Spleen (tissue), 11 donors: ENCODE results near the gene AQP12A. TPM values are rescaled to one million over a fixed set of nuclear protein-coding genes. Genes with fewer than 3 reads are reported as not detected.

Source experiments
- DNase-seq: peaks from one replicate; pipeline ENCODE4 v3.0.0-alpha.2; 2020
- H3K27ac ChIP-seq, 8 donors: fragments of 200-600 bp; sonication (generic) in 7 of 8; 1 replicate in 4 of 8; 2 replicates in 4 of 8; pipeline versions ENCODE4 v1.5.0 to v1.8.0; 2016 to 2021; ENCODE audit warnings: inconsistent platforms in 4 of 8, mild to moderate bottlenecking in 4 of 8, moderate library complexity in 1 of 8
- H3K27me3 ChIP-seq, 7 donors: fragments of 200-600 bp; sonication (generic) in 6 of 7; replicated peaks in 1 of 7; 1 replicate in 4 of 7; 2 replicates in 3 of 7; pipeline versions ENCODE4 v1.5.0 to v1.8.0; 2016 to 2021; ENCODE audit warnings: inconsistent platforms in 3 of 7, mild to moderate bottlenecking in 1 of 7
- H3K36me3 ChIP-seq, 6 donors: fragments of 200-600 bp; sonication (generic) in 5 of 6; 1 replicate in 4 of 6; 2 replicates in 2 of 6; pipeline versions ENCODE4 v1.5.0 to v1.8.0; 2016 to 2021; ENCODE audit warnings: inconsistent platforms in 2 of 6
- H3K4me1 ChIP-seq, 6 donors: fragments of 200-600 bp; sonication (generic) in 5 of 6; 1 replicate in 3 of 6; 2 replicates in 3 of 6; pipeline versions ENCODE4 v1.5.0 to v1.8.0; 2016 to 2021; ENCODE audit warnings: inconsistent platforms in 3 of 6
- H3K4me3 ChIP-seq, 8 donors: fragments of 200-600 bp; sonication (generic) in 7 of 8; 1 replicate in 4 of 8; 2 replicates in 4 of 8; pipeline versions ENCODE4 v1.5.0 to v1.8.0; 2016 to 2021; ENCODE audit warnings: inconsistent platforms in 4 of 8, mild to moderate bottlenecking in 4 of 8, moderate library complexity in 2 of 8
- H3K9me3 ChIP-seq, 8 donors: fragments of 200-600 bp; sonication (generic) in 7 of 8; 1 replicate in 4 of 8; 2 replicates in 4 of 8; pipeline versions ENCODE4 v1.5.0 to v1.8.0; 2016 to 2021; ENCODE audit warnings: inconsistent platforms in 4 of 8
- POLR2A ChIP-seq, 3 donors: fragments of 450-650 bp; IDR thresholded peaks; one replicate each; pipeline ENCODE4 v1.5.1; 2017; ENCODE audit warnings: antibody characterized with exemption in 3 of 3, mild to moderate bottlenecking in 1 of 3
- POLR2AphosphoS5 ChIP-seq, 3 donors: sonication (generic); formaldehyde crosslinking; IDR thresholded peaks; one replicate each; pipeline ENCODE4 v1.5.1; 2017; ENCODE audit warnings: antibody characterized with exemption in 3 of 3
- WGBS, 5 donors: extraction: QIAGEN DNeasy Blood & Tissue Kit in 3 of 5; methylation state at CpG; one replicate each; pipeline versions ENCODE4 v1.1.5 to v1.1.7; 2013 to 2018; 5-methylcytosine and 5-hydroxymethylcytosine counted together
- intact Hi-C: fragments of 100-400 bp; cut with DNase I; formaldehyde crosslinking; loops from one replicate; pipeline ENCODE4 v1.15.0; 2023; ENCODE audit warnings: low total_unique reads
- polyA plus RNA-seq, 3 donors: library from polyadenylated mRNA; stranded (reverse); fragments of 200-250 nt; gene quantifications; one replicate each; pipeline ENCODE4 v1.2.1, GENCODE V29; 2013
- total RNA-seq, 7 donors: library from RNA; depleted of rRNA in 3 of 7; stranded (reverse); fragments of >200 nt in 3 of 7; fragmentation: NEBNext Ultra II Directional in 4 of 7; extraction: Animal tissue kit (Norgen Biotek cat#: 25700) in 4 of 7; gene quantifications; one replicate each; pipeline versions ENCODE4 v1.1.0 to v1.2.1, GENCODE V29; 2016 to 2021
- TF ChIP-seq, protein P1 (sequence below), 11 experiments: fragments of 200-600 bp in 7 of 11; fragments of 450-650 bp in 4 of 11; sonication (generic) in 4 of 11; IDR thresholded peaks in 8 of 11; conservative IDR thresholded peaks in 3 of 11; 1 replicate in 7 of 11; 2 replicates in 4 of 11; pipeline versions ENCODE4 v1.4.0 to v1.8.0; 2016 to 2021; ENCODE audit warnings: antibody characterized with exemption in 11 of 11, inconsistent platforms in 4 of 11, mild to moderate bottlenecking in 1 of 11
- donor health status: healthy with polysubstance abuse.
- donor health status: DM: no; HTN: no; CAD: no; lungs with moderate emphysema.
- donor health status: DM: no; HTN: no; CAD: no.
- donor health status: Bipolar disorder and iron deficiency.
- donor health status: healthy.
- donor health status: DM: no; HTN: no; CAD: no.
- donor health status: DM: yes; HTN: yes; CAD: no.

The AQP12A gene
- total and polyA plus RNA-seq, 10 donors = 1.6 to 1.8 TPM; not detected in 8

DNA sequence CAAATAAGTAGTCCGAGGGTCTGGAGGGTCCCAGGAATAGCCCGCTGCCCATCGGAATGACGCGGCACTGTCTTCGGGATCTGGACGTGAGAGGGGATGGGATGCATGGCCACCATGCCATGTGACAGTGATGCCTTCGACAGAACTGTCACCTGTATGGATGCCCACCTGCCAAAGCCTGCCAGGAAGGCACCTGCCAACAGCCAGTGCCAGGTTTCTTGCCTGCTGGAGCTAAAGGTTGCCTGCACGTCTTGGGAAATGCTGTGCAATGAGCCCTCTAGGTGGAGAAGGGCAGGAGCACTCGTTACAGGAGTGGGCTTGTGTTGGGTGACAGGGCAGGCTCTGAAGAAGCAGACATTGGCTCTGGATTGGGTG, 45.9 kb upstream of the AQP12A start:
- Histone ChIP-seq H3K4me1 (no peaks in the 10 kb centered on the region), H3K27me3 (peaks cover 0 to 79% (median 30%) of the 10 kb centered on the region in 7 donors), H3K27ac (peak overlapping the region in 1 of 8 donors; percentile 8), H3K9me3 (no peaks in the 10 kb centered on the region), H3K36me3 (no peaks in the 10 kb centered on the region), H3K4me3 (peak overlapping the region in 1 of 8 donors; percentile 32)
- DNase-seq = no peak
- TF ChIP-seq POLR2A (IDR thresholded peaks at IDR 0.05) (no peak), POLR2AphosphoS5 (IDR thresholded peaks at IDR 0.05) (no peak)
- TF ChIP-seq, protein P1, sequence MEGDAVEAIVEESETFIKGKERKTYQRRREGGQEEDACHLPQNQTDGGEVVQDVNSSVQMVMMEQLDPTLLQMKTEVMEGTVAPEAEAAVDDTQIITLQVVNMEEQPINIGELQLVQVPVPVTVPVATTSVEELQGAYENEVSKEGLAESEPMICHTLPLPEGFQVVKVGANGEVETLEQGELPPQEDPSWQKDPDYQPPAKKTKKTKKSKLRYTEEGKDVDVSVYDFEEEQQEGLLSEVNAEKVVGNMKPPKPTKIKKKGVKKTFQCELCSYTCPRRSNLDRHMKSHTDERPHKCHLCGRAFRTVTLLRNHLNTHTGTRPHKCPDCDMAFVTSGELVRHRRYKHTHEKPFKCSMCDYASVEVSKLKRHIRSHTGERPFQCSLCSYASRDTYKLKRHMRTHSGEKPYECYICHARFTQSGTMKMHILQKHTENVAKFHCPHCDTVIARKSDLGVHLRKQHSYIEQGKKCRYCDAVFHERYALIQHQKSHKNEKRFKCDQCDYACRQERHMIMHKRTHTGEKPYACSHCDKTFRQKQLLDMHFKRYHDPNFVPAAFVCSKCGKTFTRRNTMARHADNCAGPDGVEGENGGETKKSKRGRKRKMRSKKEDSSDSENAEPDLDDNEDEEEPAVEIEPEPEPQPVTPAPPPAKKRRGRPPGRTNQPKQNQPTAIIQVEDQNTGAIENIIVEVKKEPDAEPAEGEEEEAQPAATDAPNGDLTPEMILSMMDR (IDR thresholded peaks at IDR 0.05 in 8 of 11, conservative IDR thresholded peaks at IDR 0.05 in 3 of 11) = no peak
- WGBS, 5 donors = 82 to 92% (median 89%) methylated on average over 9 to 10 of the region's 10 CpGs
- intact Hi-C loops = no loop called here

DNA sequence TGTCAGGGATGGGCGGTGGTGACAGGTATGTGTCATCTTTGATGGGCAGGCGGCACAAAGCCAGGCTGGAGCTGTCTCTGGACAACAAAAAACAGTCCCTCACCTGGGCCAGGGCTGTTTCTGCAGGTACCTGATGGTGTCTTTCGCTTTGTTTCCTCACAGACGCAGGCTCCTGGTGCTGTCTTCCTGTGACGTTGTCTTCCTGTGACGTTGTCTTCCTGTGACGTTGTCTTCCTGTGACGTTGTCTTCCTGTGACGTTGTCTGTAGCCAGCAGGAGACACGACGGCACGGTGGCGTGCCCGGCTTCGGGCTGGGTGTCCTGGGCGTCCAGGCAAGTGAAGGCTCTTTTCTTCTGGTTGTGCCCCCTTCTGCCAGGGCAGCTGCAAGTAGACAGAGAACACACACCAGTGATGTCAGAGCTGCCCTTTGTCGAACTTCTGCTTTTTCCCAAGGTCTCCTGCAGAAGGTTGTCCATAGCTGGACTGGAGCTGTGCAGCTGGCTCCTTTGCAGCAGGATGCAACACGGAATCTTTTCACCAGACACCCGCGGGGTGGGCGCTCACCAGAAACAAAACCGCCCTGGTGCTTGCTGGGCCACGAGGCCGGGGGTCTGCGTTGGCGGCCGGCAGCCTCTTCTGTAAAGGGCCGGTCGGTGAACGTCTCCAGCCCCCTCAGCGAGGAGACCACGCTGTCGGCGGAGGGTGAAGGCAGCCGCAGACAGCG, 45.3 kb upstream of the AQP12A start:
- TF ChIP-seq POLR2A (IDR thresholded peaks at IDR 0.05) (no peak), POLR2AphosphoS5 (IDR thresholded peaks at IDR 0.05) (peak in 1 of 3 donors; percentile 36)
- 70 to 82% (median 72%) methylated on average over 27 to 36 of the region's 36 CpGs for WGBS, 5 donors
- peaks cover 0 to 1% (median 0%) of the 10 kb centered on the region in 8 donors for H3K9me3 ChIP-seq
- H3K4me3 ChIP-seq = peak overlapping the region in 1 of 8 donors; percentile 32
- intact Hi-C loops = no loop called here
- peak overlapping the region in 1 of 8 donors; percentile 8 for H3K27ac ChIP-seq
- DNase-seq = no peak
- H3K4me1 ChIP-seq = no peaks in the 10 kb centered on the region
- H3K27me3 ChIP-seq = peaks cover 0 to 84% (median 30%) of the 10 kb centered on the region in 7 donors
- no peaks in the 10 kb centered on the region for H3K36me3 ChIP-seq

DNA sequence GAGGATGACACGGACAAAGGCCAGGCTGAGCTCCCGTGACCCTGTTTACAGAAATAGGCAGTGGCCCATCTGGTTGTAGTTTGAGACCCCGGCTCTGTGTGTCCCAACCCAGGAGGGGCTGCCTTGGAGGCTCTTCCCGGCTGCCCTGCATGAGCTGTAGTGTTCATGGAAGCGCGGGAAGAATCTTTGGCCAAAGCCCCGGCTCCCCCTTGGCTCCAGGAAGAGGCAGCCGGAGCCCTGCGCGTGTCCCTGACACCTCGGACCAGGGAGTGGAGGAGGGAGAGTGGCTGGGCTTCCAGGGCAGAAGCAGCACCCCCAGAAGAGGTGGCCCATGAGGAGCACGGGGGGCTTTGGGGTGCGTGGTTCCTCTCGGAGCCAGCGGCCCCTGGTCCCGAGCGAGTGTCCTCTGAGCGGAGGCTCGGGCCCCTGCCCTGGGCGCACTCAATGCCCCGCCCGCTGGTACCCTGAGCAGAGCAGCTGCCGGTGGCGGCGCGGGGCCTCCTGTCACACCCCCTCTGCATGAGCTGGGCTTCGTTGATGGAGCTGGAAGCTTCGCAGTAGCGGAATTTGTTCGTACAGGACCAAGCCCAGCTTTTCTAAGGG, 44.7 kb upstream of the AQP12A start:
- DNase-seq = no peak
- H3K9me3 ChIP-seq = peaks cover 0 to 3% (median 0%) of the 10 kb centered on the region in 8 donors
- WGBS, 5 donors = 76 to 84% (median 81%) methylated on average over 15 to 30 of the region's 30 CpGs
- no peak overlapping the region for H3K4me3 ChIP-seq
- intact Hi-C loops = no loop called here
- H3K27ac ChIP-seq = no peak overlapping the region
- H3K4me1 ChIP-seq = no peaks in the 10 kb centered on the region
- no peak for TF ChIP-seq POLR2A (IDR thresholded peaks at IDR 0.05)
- TF ChIP-seq POLR2AphosphoS5 (IDR thresholded peaks at IDR 0.05) = no peak
- TF ChIP-seq, protein P1 (IDR thresholded peaks at IDR 0.05 in 8 of 11, conservative IDR thresholded peaks at IDR 0.05 in 3 of 11) = no peak
- peaks cover 0 to 91% (median 30%) of the 10 kb centered on the region in 7 donors for H3K27me3 ChIP-seq
- no peaks in the 10 kb centered on the region for H3K36me3 ChIP-seq

DNA sequence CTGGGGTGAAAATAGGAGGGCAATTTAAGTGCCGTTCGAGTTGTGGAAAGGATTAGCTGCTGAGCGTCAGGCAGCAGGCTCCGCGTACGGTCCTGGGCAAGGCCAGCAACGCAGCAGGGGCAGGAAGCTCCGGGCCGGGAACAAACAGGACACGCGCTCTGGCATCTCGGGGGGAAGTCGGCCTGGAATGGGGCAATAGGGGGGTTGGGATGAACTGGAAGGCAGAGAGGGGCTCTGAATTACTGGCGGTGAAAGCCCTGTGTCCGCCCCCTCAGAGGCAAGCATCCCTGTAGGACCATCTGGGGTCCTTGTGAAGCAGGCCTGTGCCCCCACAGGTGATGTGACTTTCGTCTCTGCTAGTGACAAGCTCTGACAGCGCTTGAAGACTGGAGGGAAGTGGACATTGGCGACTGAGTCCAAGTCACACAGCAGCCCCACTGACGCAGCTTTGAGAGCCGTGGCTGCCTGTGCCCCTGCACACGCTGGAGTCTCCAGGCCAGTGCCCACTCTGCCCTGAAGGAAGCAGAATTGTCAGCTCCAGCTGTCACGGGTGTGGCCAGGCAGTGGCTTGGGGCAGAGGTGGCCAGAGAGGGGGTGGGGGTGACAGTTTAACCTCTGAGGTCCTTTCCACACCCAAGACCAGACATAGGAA, 44.0 kb upstream of the AQP12A start:
- Histone ChIP-seq H3K27ac (no peak overlapping the region), H3K9me3 (peaks cover 0 to 3% (median 0%) of the 10 kb centered on the region in 8 donors), H3K4me1 (no peaks in the 10 kb centered on the region), H3K4me3 (no peak overlapping the region), H3K36me3 (no peaks in the 10 kb centered on the region), H3K27me3 (peaks cover 0 to 88% (median 30%) of the 10 kb centered on the region in 7 donors)
- 54 to 87% (median 71%) methylated on average over 21 to 22 of the region's 22 CpGs for WGBS, 5 donors
- DNase-seq = no peak
- intact Hi-C loops = no loop called here
- TF ChIP-seq POLR2A (IDR thresholded peaks at IDR 0.05) (no peak), POLR2AphosphoS5 (IDR thresholded peaks at IDR 0.05) (no peak)
- TF ChIP-seq, protein P1 (IDR thresholded peaks at IDR 0.05 in 8 of 11, conservative IDR thresholded peaks at IDR 0.05 in 3 of 11) = no peak
